Stimulated activated naive CD4-positive, alpha-beta T cell treated with Interleukin-2 at 50 U/mL for 16 hours (primary cell): ENCODE data around the gene RAPGEF4.
"Not testable (repeated sequence)": the region's sequence is repeated elsewhere in the genome, so short reads cannot be mapped to it uniquely, and the experiment has no call there.

ENCODE experiments used
- DNase-seq: peaks from one replicate; lab custom pipeline; 2025; lab: John Stamatoyannopoulos, UW

The RAPGEF4 gene

GRCh38 chr2:172726172-172726735, 9.4 kb upstream of the RAPGEF4 start:
- DNase-seq, result no peak

GRCh38 chr2:172730411-172730810, 5.2 kb upstream of the RAPGEF4 start:
- DNase-seq, result no peak

GRCh38 chr2:172734711-172735581, 699 bp upstream of the RAPGEF4 start:
- DNase-seq, result no peak

- DNase-seq, result no peak
Observed at GRCh38 chr2:172736424-172737174, 954 bp downstream of the RAPGEF4 start.

- DNase-seq, result no peak
Observed at GRCh38 chr2:172739661-172740266, 4.1 kb downstream of the RAPGEF4 start.

- DNase-seq, result no peak
Observed at GRCh38 chr2:172740856-172741255, 5.2 kb downstream of the RAPGEF4 start.

- DNase-seq, result no peak
Observed at GRCh38 chr2:172742931-172743540, 7.4 kb downstream of the RAPGEF4 start.

GRCh38 chr2:172743898-172744297, 8.3 kb downstream of the RAPGEF4 start:
- DNase-seq, result no peak

GRCh38 chr2:172745636-172746035, 10.0 kb downstream of the RAPGEF4 start:
- DNase-seq, result no peak

- DNase-seq, result not testable (repeated sequence)
Observed at GRCh38 chr2:172748543-172748942, 12.9 kb downstream of the RAPGEF4 start.

GRCh38 chr2:172749388-172749787, 13.7 kb downstream of the RAPGEF4 start:
- DNase-seq, result no peak

- no peak for DNase-seq
Observed at GRCh38 chr2:172751564-172751963, 15.9 kb downstream of the RAPGEF4 start.

GRCh38 chr2:172753610-172754009, 18.0 kb downstream of the RAPGEF4 start:
- DNase-seq, result no peak

GRCh38 chr2:172759441-172759840, 23.8 kb downstream of the RAPGEF4 start:
- DNase-seq, result no peak

- no peak for DNase-seq
Observed at GRCh38 chr2:172761306-172761705, 25.7 kb downstream of the RAPGEF4 start.

- no peak for DNase-seq
Observed at GRCh38 chr2:172762574-172762973, 26.9 kb downstream of the RAPGEF4 start.

- DNase-seq, result no peak
Observed at GRCh38 chr2:172763079-172763478, 27.4 kb downstream of the RAPGEF4 start.

- DNase-seq, result no peak
Observed at GRCh38 chr2:172765662-172766061, 30.0 kb downstream of the RAPGEF4 start.

GRCh38 chr2:172768401-172768800, 32.8 kb downstream of the RAPGEF4 start:
- DNase-seq, result no peak

- no peak for DNase-seq
Observed at GRCh38 chr2:172769879-172770278, 34.2 kb downstream of the RAPGEF4 start.

- no peak for DNase-seq
Observed at GRCh38 chr2:172770887-172771286, 35.2 kb downstream of the RAPGEF4 start.

GRCh38 chr2:172772633-172773032, 37.0 kb downstream of the RAPGEF4 start:
- no peak for DNase-seq
